ENCODE data around the gene SGMS1.
"Not testable (repeated sequence)": the region's sequence is repeated elsewhere in the genome, so short reads cannot be mapped to it uniquely, and the experiment has no call there.

SGMS1 gene

DNA sequence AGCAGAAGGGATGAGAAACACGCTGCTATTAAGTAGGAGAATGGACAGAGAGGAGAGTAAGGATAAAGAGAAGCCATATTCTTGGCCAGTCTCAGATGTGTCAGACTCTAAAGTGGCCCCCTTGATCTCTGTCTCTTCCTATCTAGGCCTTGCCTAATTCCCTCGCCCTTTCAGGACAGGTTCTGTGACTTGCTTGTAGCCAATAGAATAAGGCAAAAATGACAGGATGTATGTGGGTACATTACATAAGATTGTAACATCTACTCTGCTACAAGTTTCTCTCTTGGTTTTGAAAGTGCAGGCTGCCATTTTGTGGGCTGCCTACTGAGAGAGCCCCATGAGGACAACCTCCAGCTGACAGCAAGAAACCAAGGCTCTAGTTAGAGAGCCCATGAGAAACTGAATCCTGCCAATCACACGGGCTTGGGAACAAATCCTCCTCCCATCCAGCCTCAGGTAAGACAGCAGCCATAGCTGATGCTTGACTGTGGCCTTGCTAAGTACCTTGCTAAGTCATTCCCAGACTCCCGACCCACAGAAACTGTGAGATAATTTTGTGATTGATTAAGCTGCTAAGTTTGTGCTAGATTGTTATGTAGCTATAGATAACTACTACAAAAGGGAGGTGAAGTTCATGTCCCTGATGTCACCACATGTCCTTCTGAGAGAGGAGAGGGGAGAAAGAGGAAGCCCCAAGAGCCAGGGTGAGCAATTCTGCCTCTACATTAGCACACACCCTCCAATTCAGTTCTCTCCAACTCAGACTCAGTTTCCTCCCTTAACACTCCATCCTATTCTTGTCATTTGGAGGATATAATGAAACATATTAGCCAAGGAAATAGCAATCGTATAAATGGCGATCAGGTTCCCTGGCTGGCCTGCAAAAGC is 185.5 kb downstream of the SGMS1 start:
- H3K4me3 ChIP-seq (ENCODE audit: low read length) = no peak overlapping the region
- TF ChIP-seq ZNF274 (IDR thresholded peaks at IDR 0.05; ENCODE audit: low read depth, low read length) = no peak

DNA sequence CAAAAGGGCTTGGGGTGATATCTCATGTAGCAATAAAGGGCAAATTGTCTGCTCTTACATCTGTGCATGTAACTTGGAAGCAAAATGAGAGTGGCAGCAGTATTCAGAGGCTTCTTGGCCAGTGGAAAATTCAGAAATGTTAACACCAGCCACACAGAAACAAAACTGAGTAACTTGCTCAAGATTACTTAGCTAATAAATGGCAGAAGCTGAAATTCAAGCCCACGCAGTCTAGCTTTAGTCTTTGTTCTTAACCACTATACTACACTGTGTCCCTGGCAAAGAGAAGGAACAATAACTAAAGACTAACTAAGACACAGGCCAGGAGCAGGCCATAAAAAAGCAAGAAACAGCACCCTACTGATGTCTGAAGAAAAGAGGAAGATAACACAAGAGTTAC is 186.5 kb downstream of the SGMS1 start:
- no peak overlapping the region for H3K4me3 ChIP-seq (ENCODE audit: low read length)
- TF ChIP-seq ZNF274 (IDR thresholded peaks at IDR 0.05; ENCODE audit: low read depth, low read length) = no peak

DNA sequence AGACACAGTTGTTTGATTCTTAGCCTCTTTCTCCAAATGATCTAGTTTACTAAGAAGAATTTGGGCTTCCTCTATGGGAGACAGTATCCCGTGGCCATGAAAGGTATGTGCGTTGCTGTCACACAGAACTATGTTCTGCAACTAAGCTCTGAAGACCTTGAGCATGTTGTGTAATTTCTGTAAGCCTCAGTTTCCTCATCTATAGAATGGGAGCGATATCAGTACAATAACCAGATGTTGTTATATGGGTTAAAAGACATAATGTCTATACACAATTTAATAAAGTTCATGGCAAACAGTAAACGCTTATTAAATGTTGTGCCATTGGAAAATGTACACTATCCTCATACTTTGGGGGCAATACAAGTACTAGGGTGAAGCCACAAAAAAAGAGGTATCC is 187.0 kb downstream of the SGMS1 start:
- TF ChIP-seq ZNF274 (IDR thresholded peaks at IDR 0.05; ENCODE audit: low read depth, low read length) = no peak
- H3K4me3 ChIP-seq (ENCODE audit: low read length) = no peak overlapping the region

DNA sequence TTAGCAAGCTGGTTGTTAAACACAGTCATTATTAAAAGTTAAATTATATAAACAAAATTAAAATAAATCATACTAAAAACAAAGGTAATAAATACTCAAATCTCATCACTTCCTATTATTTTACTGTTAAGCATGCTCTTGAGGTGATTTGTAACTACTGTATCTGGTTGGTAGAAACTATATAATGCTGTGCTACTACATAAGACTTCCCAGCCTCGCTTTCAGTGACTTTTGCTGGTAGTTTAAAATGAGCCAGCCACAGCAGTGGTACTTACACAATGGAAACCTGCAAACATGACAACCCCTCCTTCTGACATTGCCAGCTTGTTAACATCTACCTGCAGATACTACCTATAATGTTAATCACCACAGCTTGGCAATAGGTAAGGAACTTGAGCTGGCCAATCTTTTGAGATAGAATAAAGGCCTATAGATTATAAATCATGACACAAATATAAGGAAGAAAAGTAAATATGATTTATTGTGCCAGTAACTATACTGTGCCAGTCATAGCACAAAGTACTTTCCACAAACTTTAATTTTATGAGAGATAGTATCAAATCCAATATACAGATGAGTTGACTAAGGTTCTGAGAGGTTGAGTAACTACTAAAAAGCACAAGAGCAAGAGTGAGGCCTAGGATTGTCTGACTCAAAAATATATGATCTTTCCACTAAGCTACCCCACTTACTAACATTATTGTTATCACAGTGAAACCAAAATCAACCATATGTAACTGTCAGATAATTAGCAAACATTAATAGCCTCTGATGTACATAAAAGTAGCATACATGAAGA is 191.3 kb downstream of the SGMS1 start:
- H3K4me3 ChIP-seq (ENCODE audit: low read length) = no peak overlapping the region
- no peak for TF ChIP-seq ZNF274 (IDR thresholded peaks at IDR 0.05; ENCODE audit: low read depth, low read length)

DNA sequence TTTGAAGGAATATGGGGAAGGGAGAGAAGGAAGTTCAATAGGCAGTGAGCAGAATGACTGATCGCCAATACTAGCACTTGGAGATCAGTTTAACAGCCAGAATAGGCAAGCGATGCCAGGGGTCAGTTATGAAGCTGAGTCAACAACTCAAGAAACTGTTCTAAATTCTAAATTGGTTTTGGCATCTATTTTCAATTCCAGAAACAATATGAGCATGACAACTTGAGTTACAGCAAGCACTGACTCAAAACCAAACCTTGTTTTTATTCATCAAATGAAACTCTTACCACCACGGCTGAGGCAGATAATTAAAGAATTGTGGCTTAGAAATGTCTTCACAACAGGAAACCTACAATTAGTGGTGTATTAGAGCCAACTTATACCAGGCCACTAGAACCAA is 192.0 kb downstream of the SGMS1 start:
- no peak for TF ChIP-seq ZNF274 (IDR thresholded peaks at IDR 0.05; ENCODE audit: low read depth, low read length)
- H3K4me3 ChIP-seq (ENCODE audit: low read length) = peak overlapping the region; percentile 64

DNA sequence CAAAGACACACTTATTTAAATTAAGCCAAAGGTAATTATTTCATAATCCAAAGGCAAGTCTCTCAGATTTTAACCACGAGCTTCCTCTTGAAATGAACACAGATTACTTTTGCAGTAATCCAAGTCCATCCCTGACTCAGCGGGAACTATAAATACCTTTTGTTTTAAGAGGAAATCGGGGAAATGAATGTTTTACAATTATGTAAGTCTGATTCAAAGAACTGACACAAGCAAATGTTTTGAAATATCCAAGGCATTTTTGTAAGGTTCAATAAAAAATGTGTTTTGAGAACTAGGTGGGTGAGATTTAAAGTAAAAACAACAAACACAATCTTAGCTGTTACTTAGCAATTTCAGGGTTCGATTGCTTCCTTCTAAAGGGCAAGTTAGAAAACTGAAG is 192.6 kb downstream of the SGMS1 start:
- no peak for TF ChIP-seq ZNF274 (IDR thresholded peaks at IDR 0.05; ENCODE audit: low read depth, low read length)
- H3K4me3 ChIP-seq (ENCODE audit: low read length) = no peak overlapping the region

DNA sequence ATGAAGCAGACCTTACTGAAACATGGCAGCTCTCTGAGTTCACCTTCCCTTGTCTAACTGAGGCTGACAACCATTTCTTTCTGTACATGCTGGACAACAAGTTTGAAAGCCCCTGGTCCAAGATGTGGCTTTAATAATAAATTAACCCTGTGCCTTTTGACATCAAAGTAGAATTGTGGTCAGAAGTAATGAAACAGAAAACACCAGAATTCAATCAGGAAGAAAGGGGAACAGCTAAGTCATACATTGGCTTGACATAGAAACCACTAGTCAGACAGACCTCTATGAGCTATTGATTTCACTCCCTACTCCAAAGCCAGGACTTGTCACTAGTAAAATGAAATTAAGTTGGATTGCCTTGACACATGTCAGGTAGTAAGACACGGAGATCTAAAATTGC is 197.3 kb downstream of the SGMS1 start:
- TF ChIP-seq ZNF274 (IDR thresholded peaks at IDR 0.05; ENCODE audit: low read depth, low read length) = no peak
- no peak overlapping the region for H3K4me3 ChIP-seq (ENCODE audit: low read length)

DNA sequence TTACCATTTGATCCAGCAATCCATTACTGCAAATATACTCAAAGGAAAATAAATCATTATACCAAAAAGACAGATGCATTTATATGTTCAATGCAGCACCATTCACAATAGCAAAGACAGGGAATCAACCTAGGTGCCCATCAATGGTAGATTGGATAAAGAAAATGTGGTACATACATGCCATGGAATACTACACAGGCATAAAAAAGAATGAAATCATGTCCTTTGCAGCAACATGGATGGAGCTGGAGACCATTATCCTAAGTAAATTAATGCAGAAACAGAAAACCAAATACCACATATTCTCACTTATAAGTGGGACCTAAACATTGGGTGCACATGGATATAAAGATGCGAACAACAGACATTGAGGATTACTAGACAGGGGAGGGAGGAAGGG is 198.5 kb downstream of the SGMS1 start:
- H3K4me3 ChIP-seq (ENCODE audit: low read length) = not testable (repeated sequence)

DNA sequence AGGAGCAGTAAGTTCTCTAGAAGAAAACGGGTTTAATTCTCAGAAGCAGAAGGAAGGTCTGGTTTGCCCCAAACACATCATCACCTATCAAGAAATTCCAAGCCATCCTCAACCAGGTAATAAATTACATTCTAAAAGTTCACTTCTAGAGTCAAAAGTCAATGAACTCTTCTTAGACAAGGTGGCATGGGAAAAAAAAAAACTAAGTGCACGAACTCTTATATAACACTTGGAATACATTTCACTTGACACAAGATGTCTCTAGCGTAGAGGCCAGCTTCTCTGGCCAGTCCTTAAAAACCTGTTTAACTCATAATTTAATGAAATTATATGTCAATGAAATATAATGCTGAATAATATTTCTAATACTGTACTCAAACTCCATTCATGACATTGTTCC is 200.3 kb downstream of the SGMS1 start:
- no peak for TF ChIP-seq ZNF274 (IDR thresholded peaks at IDR 0.05; ENCODE audit: low read depth, low read length)
- H3K4me3 ChIP-seq (ENCODE audit: low read length) = no peak overlapping the region

DNA sequence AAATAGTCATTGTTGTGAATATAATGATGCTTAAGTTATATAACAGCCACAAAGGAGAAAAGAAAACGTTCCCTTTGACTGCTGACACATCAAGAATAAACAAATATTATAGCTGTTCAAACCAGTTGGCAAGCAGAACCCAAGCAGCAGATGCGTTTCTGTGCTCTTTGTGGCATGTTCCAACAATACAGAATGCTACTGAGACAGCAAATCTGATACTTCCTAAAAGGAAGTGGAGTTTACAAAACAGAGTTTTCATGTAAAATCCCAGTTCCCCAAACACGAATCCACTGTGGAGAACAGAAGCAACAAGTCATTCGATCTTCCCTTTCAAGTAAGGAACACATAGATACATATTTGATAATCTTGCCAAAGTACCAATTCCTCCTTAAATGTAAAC is 201.5 kb downstream of the SGMS1 start:
- no peak for TF ChIP-seq ZNF274 (IDR thresholded peaks at IDR 0.05; ENCODE audit: low read depth, low read length)

DNA sequence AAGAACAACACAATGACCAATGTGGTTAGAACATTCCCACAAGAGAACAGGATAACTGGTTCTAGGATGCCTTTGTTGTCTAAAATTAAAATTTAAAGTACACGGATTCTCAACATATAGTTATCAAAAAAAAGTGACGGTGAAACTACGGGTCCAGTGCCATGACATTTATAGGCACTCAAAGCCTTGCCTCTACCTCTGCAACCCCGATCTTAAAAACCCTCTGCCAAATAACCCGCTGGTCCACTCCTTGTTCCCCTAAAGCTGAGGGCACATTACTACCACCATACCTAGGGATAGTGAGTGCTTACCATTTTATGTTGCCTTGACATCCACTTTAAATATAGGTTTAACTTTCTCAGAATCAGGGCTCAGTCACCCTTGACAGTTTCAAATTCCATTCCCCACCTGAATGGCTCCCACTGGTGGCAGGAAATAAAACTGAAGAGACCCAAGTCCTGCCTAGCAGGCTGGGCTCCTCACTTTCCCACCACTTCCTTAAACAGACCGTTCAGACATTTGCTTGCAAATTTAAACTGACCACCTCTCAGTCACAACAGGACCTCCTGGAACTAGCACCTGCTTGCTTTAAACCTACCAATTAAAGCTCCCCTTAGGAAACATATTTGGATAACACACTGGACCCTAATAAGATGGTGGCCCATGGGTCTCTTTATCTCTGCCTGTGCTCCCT is 202.6 kb downstream of the SGMS1 start:
- H3K4me3 ChIP-seq (ENCODE audit: low read length) = peak overlapping the region; percentile 25; the same call in 1 of the 2 replicates
- TF ChIP-seq ZNF274 (IDR thresholded peaks at IDR 0.05; ENCODE audit: low read depth, low read length) = no peak

More for the DNA sequence above, 201.5 kb downstream of the SGMS1 start:
- H3K4me3 ChIP-seq (ENCODE audit: low read length) = no peak overlapping the region; the same call in 1 of the 2 replicates

DNA sequence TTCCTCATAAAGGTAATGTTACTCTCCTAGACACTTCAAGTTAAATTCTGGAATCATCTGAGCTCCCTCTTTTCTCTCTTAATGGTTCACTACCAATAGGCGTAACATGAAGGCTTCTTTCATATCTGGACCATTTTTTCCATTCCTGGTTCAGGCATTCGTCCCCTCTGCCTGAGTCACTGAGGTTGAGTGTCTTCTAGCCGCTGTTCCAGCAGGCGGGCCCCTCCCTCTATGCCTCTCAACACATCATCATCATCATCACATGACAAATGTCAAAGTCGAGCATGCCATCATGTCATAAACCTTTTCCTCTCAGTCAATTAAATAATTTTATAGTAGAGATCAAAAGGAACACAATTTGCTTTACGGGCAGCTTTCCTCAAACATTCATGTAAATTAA is 203.6 kb downstream of the SGMS1 start:
- no peak for TF ChIP-seq ZNF274 (IDR thresholded peaks at IDR 0.05; ENCODE audit: low read depth, low read length)
- no peak overlapping the region for H3K4me3 ChIP-seq (ENCODE audit: low read length)

DNA sequence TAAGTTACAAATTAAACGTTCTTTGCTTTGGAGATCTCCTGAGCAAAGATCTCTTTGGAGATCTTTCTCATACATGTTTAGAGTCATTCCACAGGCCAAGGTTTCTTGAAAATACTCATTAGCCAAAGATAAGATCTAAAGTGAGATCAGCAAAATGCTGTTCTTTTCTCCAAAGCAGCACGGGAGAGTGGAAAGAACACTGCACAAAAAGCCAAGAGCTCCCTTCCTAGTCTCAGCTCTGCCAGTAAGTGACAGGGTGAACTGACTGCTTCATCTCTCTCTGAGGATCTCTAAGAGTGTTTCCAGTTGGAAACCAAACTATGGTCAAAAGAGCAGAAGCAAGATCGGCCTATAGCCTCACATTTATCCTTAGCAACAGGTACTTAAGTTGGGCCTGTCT is 204.0 kb downstream of the SGMS1 start:
- no peak overlapping the region for H3K4me3 ChIP-seq (ENCODE audit: low read length)
- no peak for TF ChIP-seq ZNF274 (IDR thresholded peaks at IDR 0.05; ENCODE audit: low read depth, low read length)

DNA sequence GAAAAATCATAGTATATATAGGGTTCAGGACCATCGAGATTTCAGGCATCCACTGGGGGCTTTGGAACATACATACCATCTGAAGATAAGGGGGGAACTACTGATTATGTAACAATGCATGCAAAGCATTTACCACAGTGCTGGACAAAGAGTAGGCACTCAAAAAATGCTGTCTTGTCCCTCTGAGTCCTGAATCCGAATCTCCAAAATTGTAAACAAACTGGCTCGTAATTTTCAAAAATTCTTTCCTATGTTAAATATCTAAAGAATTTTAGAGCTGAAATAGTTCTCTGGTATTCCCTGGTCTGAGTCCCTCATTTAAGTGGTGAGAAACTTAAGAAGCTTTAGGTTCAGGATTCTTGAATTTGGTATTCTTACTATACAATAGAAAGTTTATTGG is 204.7 kb downstream of the SGMS1 start:
- TF ChIP-seq ZNF274 (IDR thresholded peaks at IDR 0.05; ENCODE audit: low read depth, low read length) = no peak
- H3K4me3 ChIP-seq (ENCODE audit: low read length) = no peak overlapping the region
